GM19035 (cell line): ENCODE results near the gene ZGRF1.
"Not testable (repeated sequence)": the region's sequence is repeated elsewhere in the genome, so short reads cannot be mapped to it uniquely, and the experiment has no call there.

Experiments
- ATAC-seq: cut with Tn5 transposase; IDR thresholded peaks from one replicate; pipeline ENCODE4 v1.9.1; 2021; ENCODE audit not compliant: unreplicated experiment

Gene ZGRF1

DNA sequence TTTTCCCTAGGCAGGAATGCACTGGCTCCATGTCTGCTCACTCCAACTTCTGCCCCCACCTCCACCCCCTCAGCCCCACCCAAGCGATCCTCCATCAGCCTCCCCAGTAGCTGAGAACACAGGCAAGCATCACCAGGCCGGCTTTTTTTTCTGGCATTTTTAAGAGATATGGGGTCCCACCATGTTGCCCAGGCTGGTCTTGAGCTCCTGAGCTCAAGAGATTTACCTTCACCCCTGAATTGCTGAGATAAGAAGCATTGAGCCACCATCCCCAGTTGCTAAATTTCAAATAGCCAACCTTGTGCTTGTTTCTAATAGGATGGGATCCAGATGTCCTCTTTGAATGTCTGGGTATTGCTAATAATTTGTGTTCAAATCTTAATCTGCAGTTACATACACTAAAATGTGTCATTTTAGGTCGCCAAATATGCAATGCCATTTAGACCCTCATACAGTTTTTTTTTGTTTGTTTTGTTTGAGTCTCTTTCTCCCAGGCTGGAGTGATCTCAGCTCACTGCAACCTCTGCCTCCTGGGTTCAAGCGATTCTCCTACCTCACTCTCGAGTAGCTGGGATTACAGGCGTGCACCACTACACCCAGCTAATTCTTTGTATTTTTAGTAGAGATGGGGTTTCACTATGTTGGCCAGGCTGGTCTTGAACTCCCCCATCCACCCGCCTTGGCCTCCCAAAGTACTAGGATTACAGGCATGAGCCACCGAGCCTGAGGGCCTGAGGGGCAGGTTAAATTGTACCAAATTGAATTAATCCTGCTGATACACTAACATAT is 9.0 kb upstream of the ZGRF1 start:
- no peak for ATAC-seq

DNA sequence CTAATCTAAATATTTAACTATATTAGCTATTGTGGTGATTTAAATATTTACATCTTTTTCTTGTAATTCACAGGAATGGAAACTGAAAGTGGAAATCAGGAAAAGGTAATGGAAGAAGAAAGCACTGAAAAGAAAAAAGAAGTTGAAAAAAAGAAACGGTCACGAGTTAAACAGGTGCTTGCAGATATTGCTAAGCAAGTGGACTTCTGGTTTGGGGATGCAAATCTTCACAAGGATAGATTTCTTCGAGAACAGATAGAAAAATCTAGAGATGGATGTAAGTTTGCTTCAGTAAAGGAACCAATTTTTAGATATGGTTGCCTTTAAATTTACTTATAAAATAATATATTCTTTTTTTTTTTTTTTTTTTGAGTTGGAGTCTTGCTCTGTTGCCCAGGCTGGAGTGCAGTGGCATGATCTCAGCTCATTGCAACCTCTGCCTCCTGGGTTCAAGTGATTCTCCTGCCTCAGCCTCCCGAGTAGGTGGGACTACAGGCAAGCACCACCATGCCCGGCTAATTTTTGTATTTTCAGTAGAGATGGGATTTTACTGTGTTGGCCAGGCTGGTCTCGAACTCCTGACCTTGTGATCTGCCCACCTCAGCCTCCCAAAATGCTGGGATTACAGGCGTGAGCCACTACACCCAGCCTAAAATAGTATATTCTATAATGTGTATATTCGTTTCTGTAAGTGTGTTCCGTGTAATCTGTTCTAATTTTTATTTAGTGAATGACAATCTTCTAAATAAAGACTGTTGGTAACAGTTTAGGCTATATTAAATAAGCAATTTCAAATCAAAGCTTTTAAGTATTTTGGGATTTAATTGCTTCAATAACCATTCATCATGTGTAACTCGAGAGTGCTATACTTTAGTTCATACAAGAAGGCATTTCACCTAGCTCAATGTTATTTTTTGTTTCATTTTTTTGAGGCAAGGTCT is 8.2 kb upstream of the ZGRF1 start:
- ATAC-seq: not testable (repeated sequence)

DNA sequence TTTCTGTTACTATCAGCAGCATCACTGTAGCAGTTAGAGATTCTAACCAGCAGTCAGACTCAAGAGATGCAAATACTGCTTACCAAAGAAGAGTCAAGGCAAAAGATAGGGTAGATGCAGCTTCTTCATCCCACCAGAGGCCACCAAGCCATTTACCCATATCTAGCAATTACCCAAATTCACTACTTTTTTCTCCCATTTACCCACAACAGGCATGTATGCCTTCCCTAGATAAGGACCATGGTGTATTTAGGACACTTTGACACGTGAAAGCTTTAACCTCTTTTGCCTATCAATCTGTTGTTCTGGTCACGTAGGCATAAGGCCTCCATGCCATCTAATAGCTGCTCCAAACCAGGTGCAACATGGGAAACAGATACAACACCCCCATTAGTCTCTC is 5.8 kb upstream of the ZGRF1 start:
- no peak for ATAC-seq

DNA sequence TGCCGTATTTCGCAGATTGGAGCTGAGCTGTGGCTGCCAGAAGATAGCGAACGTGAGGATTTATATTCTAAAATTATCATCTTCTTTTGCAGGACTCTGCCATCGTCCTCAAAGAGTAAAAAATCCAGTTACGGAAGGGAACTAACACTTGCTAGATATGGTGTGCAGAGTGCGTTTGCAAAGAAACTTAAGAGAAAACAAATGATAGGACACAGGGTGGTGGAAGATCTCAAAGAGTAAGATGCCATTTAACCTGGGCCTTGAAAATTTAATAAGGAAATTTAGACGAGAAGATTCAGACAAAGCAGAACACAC is 800 bp upstream of the ZGRF1 start:
- peak; percentile 0 for ATAC-seq

- no peak for ATAC-seq
Measured at GRCh38 chr4:112633477-112634235, 3.1 kb downstream of the ZGRF1 start.

DNA sequence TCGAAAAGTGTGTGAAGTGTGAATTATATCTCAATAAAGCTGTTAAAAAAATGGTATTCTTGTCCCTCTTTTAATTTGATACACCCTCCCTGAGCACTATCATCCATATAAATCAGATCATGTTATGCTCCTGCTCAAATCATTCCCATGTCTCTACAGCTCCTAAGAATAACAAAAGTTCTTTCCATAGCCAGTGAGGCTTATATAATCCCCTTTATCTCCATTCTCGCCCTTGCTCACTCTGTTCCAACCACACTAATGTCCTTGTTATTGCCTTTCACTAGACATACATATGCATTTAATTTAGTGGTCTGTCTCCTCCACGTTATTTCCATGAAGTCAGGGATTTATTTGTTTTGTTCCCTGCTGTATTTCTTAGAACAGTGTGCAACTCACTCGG is 10.5 kb downstream of the ZGRF1 start:
- ATAC-seq: no peak

DNA sequence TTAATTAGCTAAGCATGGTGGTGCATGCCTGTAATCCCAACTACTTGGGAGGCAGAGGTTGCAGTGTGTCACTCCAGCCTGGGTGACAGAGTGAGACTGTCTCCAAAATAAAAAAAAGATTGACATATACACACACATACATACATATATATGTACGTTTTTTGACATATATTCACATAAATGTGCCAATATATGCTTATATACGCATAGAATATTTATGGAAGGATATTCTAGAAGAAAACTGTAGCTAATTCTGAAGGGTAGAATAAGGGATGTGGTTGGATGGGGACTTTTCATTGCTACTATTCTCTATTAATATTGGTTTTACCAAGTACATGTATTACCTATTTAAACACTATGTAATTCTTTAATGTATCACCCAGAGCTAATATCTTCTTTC is 19.7 kb downstream of the ZGRF1 start:
- no peak for ATAC-seq

- ATAC-seq: not testable (repeated sequence)
Measured at GRCh38 chr4:112612814-112613213, 23.9 kb downstream of the ZGRF1 start.

DNA sequence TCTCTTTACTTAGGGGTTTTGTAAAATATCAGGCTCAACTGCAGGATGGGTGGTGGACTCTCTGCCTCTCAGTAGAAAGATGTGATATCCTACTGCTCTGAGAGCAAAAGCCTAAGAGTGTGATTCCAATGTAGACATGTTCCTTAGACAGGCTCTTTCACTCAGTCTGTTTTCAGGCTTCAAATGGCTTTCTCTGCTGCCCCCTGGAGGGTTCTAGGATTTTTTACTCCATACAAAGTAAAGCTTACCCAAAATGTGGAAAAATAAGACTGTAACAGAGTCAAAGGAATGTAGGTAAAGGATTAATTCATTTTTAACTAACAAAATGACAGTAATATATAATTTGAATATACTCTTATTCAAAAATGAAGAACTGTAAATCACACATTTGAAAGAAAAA is 32.1 kb downstream of the ZGRF1 start:
- ATAC-seq: peak; percentile 78

GRCh38 chr4:112594993-112595392 is 41.7 kb downstream of the ZGRF1 start:
- ATAC-seq: no peak

DNA sequence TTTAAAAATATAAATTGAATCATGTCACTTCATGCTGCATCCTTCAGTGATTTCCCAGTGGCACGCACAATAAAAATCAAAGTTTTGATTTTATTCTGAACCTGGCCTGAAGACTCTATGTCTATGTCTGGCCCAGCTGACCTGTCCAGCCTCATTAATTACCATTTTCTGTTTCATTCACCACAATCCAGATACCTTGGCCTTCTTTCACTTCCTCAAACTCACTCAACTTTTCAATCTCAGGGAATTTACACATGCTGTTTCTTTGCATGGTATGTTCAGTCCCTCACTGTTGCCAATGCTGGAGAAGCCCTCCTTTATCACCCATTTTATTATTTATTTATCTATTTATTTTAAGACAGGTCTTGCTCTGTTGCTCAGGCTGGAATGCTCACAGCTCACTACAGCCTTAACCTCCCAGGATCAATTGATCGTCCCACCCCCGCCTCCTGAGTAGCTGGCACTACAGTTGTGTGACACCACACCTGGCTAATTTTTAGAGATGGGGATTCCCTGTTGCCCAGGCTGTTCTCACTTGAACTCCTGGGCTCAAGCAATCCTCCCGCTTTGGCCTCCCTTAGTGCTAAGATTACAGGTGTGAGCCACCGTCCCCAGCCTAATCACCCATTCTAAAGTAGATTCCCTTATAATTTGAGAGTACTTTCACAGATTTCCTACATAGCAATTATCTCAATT is 43.1 kb downstream of the ZGRF1 start:
- no peak for ATAC-seq

- no peak for ATAC-seq
Measured at GRCh38 chr4:112592717-112593116, 44.0 kb downstream of the ZGRF1 start.

GRCh38 chr4:112591593-112591992 is 45.1 kb downstream of the ZGRF1 start:
- no peak for ATAC-seq

- no peak for ATAC-seq
Measured at GRCh38 chr4:112589206-112589605, 47.5 kb downstream of the ZGRF1 start.

- ATAC-seq: no peak
Measured at GRCh38 chr4:112585977-112586736, 50.6 kb downstream of the ZGRF1 start.

GRCh38 chr4:112567536-112567935 is 69.2 kb downstream of the ZGRF1 start:
- no peak for ATAC-seq

- ATAC-seq: no peak
Measured at GRCh38 chr4:112564706-112565270, 71.9 kb downstream of the ZGRF1 start.

- ATAC-seq: no peak
Measured at GRCh38 chr4:112563431-112564200, 73.1 kb downstream of the ZGRF1 start.

GRCh38 chr4:112562254-112562879 is 74.3 kb downstream of the ZGRF1 start:
- ATAC-seq: no peak
